ENCODE results near the gene TRAF1. TPM values are rescaled to one million over a fixed set of nuclear protein-coding genes. Genes with fewer than 3 reads are reported as not detected.

The TRAF1 gene
- total RNA-seq, 1 experiment from 2014 or later: 1.8 TPM

- H3K4me3 Mint-ChIP-seq: no peak overlapping the region
- H3K27ac Mint-ChIP-seq: no peak overlapping the region
- peaks cover 17% of the 10 kb centered on the region for H3K4me1 Mint-ChIP-seq
- ChIA-PET POLR2A (interaction anchor here (0.6 kb wide), 1 partner anchor 26 kb away, joined by 4 read pairs; no protein-coding TSS in a partner anchor), CTCF (no interaction called here)
- no peaks in the 10 kb centered on the region for H3K36me3 Mint-ChIP-seq
- DNase-seq (ENCODE audit: low spot score) (no peak), ATAC-seq (no peak)
- TF ChIP-seq ATF6 (CRISPR knock-in tag; IDR thresholded peaks at IDR 0.05) (no peak), TP53 (CRISPR knock-in tag; IDR thresholded peaks at IDR 0.05) (no peak), ATF1 (CRISPR knock-in tag; IDR thresholded peaks at IDR 0.05) (no peak), CTCF (IDR thresholded peaks at IDR 0.05) (no peak), SMAD4 (CRISPR knock-in tag; IDR thresholded peaks at IDR 0.05) (no peak), ARID4B (CRISPR knock-in tag; IDR thresholded peaks at IDR 0.05; ENCODE audit: borderline replicate concordance) (no peak), NFE2L1 (CRISPR knock-in tag; IDR thresholded peaks at IDR 0.05) (no peak), ERG (CRISPR knock-in tag; IDR thresholded peaks at IDR 0.05) (no peak), PRRX2 (CRISPR knock-in tag; IDR thresholded peaks at IDR 0.05) (no peak), TCF7 (CRISPR knock-in tag; IDR thresholded peaks at IDR 0.05; ENCODE audit: low read depth) (no peak), ZNF396 (CRISPR knock-in tag; IDR thresholded peaks at IDR 0.05; ENCODE audit: borderline replicate concordance) (no peak), USF1 (CRISPR knock-in tag; IDR thresholded peaks at IDR 0.05) (no peak)
- peaks cover 13% of the 10 kb centered on the region for H3K27me3 Mint-ChIP-seq (ENCODE audit: low read depth)
- H3K9me3 Mint-ChIP-seq: no peaks in the 10 kb centered on the region
Observed at GRCh38 chr9:120888626-120889025, 38.0 kb downstream of the TRAF1 start.

GRCh38 chr9:120886490-120886967, 40.1 kb downstream of the TRAF1 start:
- DNase-seq (ENCODE audit: low spot score): no peak
- H3K27me3 Mint-ChIP-seq (ENCODE audit: low read depth): no peaks in the 10 kb centered on the region
- H3K9me3 Mint-ChIP-seq: no peaks in the 10 kb centered on the region
- peaks cover 12% of the 10 kb centered on the region for H3K4me1 Mint-ChIP-seq
- no peak overlapping the region for H3K4me3 Mint-ChIP-seq
- POLR2A ChIA-PET: no interaction called here
- no peaks in the 10 kb centered on the region for H3K36me3 Mint-ChIP-seq
- no peak for ATAC-seq
- CTCF ChIA-PET: interaction anchor here (0.9 to 1.7 kb wide), 4 partner anchors 22 to 131 kb away, joined by 3 to 5 read pairs (median 3); no protein-coding TSS in a partner anchor
- no peak overlapping the region for H3K27ac Mint-ChIP-seq
- TF ChIP-seq ATF2 (CRISPR knock-in tag; IDR thresholded peaks at IDR 0.05; ENCODE audit: borderline replicate concordance, low read depth) (no peak), ZBTB21 (CRISPR knock-in tag; IDR thresholded peaks at IDR 0.05; ENCODE audit: borderline replicate concordance) (no peak), ZNF512 (CRISPR knock-in tag; IDR thresholded peaks at IDR 0.05; ENCODE audit: borderline replicate concordance) (no peak), USF2 (CRISPR knock-in tag; IDR thresholded peaks at IDR 0.05) (no peak)

All from WTC11 (cell line).